OCI-LY3 (cell line): Measurements from ENCODE around the gene COL4A5.

Experiments
- EZH2phosphoT487 ChIP-seq: fragments of 200-600 bp; shearing (Covaris generic); IDR thresholded peaks from 2 replicates; pipeline ENCODE4 v1.6.1; 2018; ENCODE audit warnings: antibody characterized with exemption, mixed run types, low read depth
- TF ChIP-seq, protein P1 (sequence below): fragments of 200-600, 300-600 bp; sonication (generic); IDR thresholded peaks from 2 replicates; pipeline ENCODE4 v1.5.1; 2014; ENCODE audit warnings: antibody characterized with exemption, low read length, low read depth

DNA sequence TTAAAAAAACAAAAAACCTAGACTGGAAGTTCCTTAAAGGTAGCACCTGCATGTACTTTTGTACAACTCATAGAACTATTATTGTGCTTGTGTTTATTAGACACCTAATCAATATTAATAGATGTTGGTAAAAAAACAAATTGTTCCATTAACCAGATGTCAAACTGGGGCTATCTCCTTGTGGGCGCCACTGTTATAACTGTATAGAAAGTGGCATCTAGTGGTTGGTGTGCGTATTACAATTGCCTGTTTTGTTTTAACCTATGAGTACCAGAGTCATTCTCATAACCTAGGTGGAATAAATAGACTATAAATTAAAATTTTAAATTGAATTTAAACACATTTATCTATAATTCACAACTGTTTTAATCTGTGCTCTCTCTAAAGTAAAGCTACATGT is 97.4 kb downstream of the COL4A5 start:
- TF ChIP-seq, protein P1, sequence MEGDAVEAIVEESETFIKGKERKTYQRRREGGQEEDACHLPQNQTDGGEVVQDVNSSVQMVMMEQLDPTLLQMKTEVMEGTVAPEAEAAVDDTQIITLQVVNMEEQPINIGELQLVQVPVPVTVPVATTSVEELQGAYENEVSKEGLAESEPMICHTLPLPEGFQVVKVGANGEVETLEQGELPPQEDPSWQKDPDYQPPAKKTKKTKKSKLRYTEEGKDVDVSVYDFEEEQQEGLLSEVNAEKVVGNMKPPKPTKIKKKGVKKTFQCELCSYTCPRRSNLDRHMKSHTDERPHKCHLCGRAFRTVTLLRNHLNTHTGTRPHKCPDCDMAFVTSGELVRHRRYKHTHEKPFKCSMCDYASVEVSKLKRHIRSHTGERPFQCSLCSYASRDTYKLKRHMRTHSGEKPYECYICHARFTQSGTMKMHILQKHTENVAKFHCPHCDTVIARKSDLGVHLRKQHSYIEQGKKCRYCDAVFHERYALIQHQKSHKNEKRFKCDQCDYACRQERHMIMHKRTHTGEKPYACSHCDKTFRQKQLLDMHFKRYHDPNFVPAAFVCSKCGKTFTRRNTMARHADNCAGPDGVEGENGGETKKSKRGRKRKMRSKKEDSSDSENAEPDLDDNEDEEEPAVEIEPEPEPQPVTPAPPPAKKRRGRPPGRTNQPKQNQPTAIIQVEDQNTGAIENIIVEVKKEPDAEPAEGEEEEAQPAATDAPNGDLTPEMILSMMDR: peak; percentile 62
- no peak for TF ChIP-seq EZH2phosphoT487
